K562 (cell line): ENCODE results near the gene KRTAP19-8. TPM values are rescaled to one million over a fixed set of nuclear protein-coding genes. Genes with fewer than 3 reads are reported as not detected.

Experiments used
- ATAC-seq: fragments of 200-7000 bp; cut with Tn5 transposase; 3 replicates; pipeline ENCODE4 v1.9.1; 2020; ENCODE audit warnings: moderate library complexity
- BruUV-seq: library from RNA; stranded (reverse); fragments of 400-500 nt; replicated peaks from 2 replicates; lab custom pipeline; 2021; lab: Mats Ljungman, UMichigan
- CTCF ChIA-PET: fragments of 300-600 bp; formaldehyde crosslinking; extraction: SDS; loops from one replicate; lab custom pipeline; 2021; ENCODE audit warnings: low intra/inter-chr PET ratio; lab: Yijun Ruan, JAX
- POLR2A ChIA-PET: fragments of 300-600, 350-650 bp; sonication (Branson Sonifier 250); formaldehyde crosslinking; extraction: SDS; loops from one replicate; lab custom pipeline; 2021; ENCODE audit warnings: antibody characterized with exemption, inconsistent platforms; lab: Yijun Ruan, JAX
- DNase-seq, 4 experiments: peaks; one replicate each; pipeline versions ENCODE4 v3.0.0 to v3.0.0-alpha.2; 2011 to 2018; ENCODE audit warnings: low spot score in 3 of 4, mixed read lengths in 3 of 4; ENCODE audit errors: extremely low read depth in 1 of 4
- FAIRE-seq: peaks from 2 replicates; lab custom pipeline; 2011; peaks lifted over from hg19 to GRCh38; lab: Jason Lieb, UNC
- H2AFZ ChIP-seq: 2 replicates; pipeline ENCODE4 v1.6.0; 2011; ENCODE audit warnings: low read depth, low read length, control low read depth, inconsistent platforms
- H3K27ac ChIP-seq: fragments of 200-600 bp; 3 replicates; pipeline ENCODE4 v1.8.0; 2011; ENCODE audit warnings: low read depth, mild to moderate bottlenecking, control low read depth, inconsistent platforms, low read length, moderate library complexity, mixed read lengths; ENCODE audit errors: extremely low read depth
- H3K27me3 ChIP-seq, 2 experiments: fragments of 300-600 bp in 1 of 2; 2 replicates in 1 of 2; 3 replicates in 1 of 2; pipeline versions ENCODE4 v1.6.0 to v1.8.0; 2011; ENCODE audit warnings: inconsistent platforms in 2 of 2, low read length in 2 of 2, mild to moderate bottlenecking in 1 of 2, mixed read lengths in 1 of 2, moderate library complexity in 1 of 2; ENCODE audit not compliant: control insufficient read depth in 2 of 2, insufficient read depth in 2 of 2
- H3K36me3 ChIP-seq: fragments of 300-600 bp; 3 replicates; pipeline ENCODE4 v1.8.0; 2011; ENCODE audit warnings: mild to moderate bottlenecking, low read length, inconsistent platforms; ENCODE audit not compliant: control insufficient read depth, insufficient read depth
- H3K4me1 ChIP-seq, 2 experiments: fragments of 200-600 bp in 1 of 2; replicated peaks in 1 of 2; 2 replicates in 1 of 2; 3 replicates in 1 of 2; pipeline versions ENCODE4 v1.5.1 to v1.8.0; 2011; ENCODE audit warnings: inconsistent platforms in 2 of 2, low read length in 2 of 2, mild to moderate bottlenecking in 1 of 2, mixed read lengths in 1 of 2, moderate library complexity in 1 of 2; ENCODE audit not compliant: control insufficient read depth in 2 of 2, insufficient read depth in 2 of 2
- H3K4me2 ChIP-seq: 2 replicates; pipeline ENCODE4 v1.6.1; 2011; ENCODE audit warnings: low read length, control low read depth, inconsistent platforms, mixed read lengths; ENCODE audit not compliant: insufficient read depth
- H3K4me3 ChIP-seq: fragments of 200-600 bp; sonication (generic), shearing (Covaris generic); 2 replicates; pipeline ENCODE4 v1.5.1; 2016; ENCODE audit warnings: control low read depth, inconsistent platforms
- H3K79me2 ChIP-seq: fragments of 200-600 bp; 3 replicates; pipeline ENCODE4 v1.8.0; 2011; ENCODE audit warnings: low read length, inconsistent platforms; ENCODE audit not compliant: control insufficient read depth, insufficient read depth
- H3K9ac ChIP-seq, 2 experiments: 2 replicates each; pipeline versions ENCODE4 v1.6.0 to v1.6.1; 2011; ENCODE audit warnings: low read depth in 2 of 2, low read length in 2 of 2, control low read depth in 1 of 2, inconsistent platforms in 1 of 2, mild to moderate bottlenecking in 1 of 2, mixed read lengths in 1 of 2; ENCODE audit not compliant: insufficient read depth in 1 of 2
- H3K9me1 ChIP-seq: one replicate; pipeline ENCODE4 v1.6.0; 2011; ENCODE audit warnings: inconsistent platforms, mild to moderate bottlenecking, low read length, moderate library complexity; ENCODE audit not compliant: control insufficient read depth, insufficient read depth
- H3K9me3 ChIP-seq: replicated peaks from 2 replicates; pipeline ENCODE4 v1.5.1; 2011; ENCODE audit warnings: low read depth, low read length, inconsistent platforms; ENCODE audit not compliant: control insufficient read depth, insufficient read depth
- H4K20me1 ChIP-seq: replicated peaks from 2 replicates; pipeline ENCODE4 v1.6.1; 2011; ENCODE audit warnings: low read length, inconsistent platforms, mixed read lengths; ENCODE audit not compliant: control insufficient read depth, insufficient read depth
- CBX1 ChIP-seq: sonication (generic); IDR thresholded peaks from 2 replicates; pipeline ENCODE4 v1.6.1; 2016; ENCODE audit warnings: antibody characterized with exemption, low read depth, mild to moderate bottlenecking
- GTF2E2 ChIP-seq: fragments of 200-800 bp; sonication (Bioruptor generic); IDR thresholded peaks from 2 replicates; pipeline ENCODE4 v1.6.1; 2016; ENCODE audit warnings: missing genetic modification characterization, missing compliant biosample characterization
- HDAC6 ChIP-seq: IDR thresholded peaks from 2 replicates; pipeline ENCODE4 v1.6.1; 2012; ENCODE audit warnings: low read depth, mild to moderate bottlenecking, control low read depth, inconsistent platforms, low read length, moderate library complexity
- KLF6 ChIP-seq: fragments of 250-450 bp; sonication (Bioruptor Pico); IDR thresholded peaks from 2 replicates; pipeline ENCODE4 v1.4.0; 2020; ENCODE audit warnings: mild to moderate bottlenecking, moderate library complexity, borderline replicate concordance
- NELFE ChIP-seq: IDR thresholded peaks from 2 replicates; pipeline ENCODE4 v1.6.1; 2011; ENCODE audit warnings: mild to moderate bottlenecking; ENCODE audit not compliant: insufficient read depth, insufficient read length
- NEUROD1 ChIP-seq: fragments of 150-350 bp; IDR thresholded peaks from 2 replicates; pipeline ENCODE4 v1.6.1; 2014; ENCODE audit warnings: borderline replicate concordance, low read length, low read depth; ENCODE audit not compliant: partially characterized antibody
- NR2F6 ChIP-seq: fragments of 450-650 bp; formaldehyde crosslinking; IDR thresholded peaks from 2 replicates; pipeline ENCODE4 v1.4.0; 2020; ENCODE audit warnings: mild to moderate bottlenecking
- SAFB ChIP-seq: fragments of 200-400 bp; formaldehyde crosslinking; IDR thresholded peaks from 2 replicates; pipeline ENCODE4 v1.6.1; 2017; ENCODE audit warnings: low read depth, low read length, borderline replicate concordance
- TAF7 ChIP-seq: fragments of 450-650 bp; IDR thresholded peaks from 2 replicates; pipeline ENCODE4 v1.6.1; 2016; ENCODE audit warnings: missing genetic modification characterization, missing compliant biosample characterization
- TRIM24 ChIP-seq, 2 experiments: fragments of 450-650 bp; IDR thresholded peaks; 2 replicates each; pipeline ENCODE4 v1.6.1; 2016
- ZNF174 ChIP-seq: fragments of 250-450 bp; sonication (Bioruptor Pico); IDR thresholded peaks from 2 replicates; pipeline ENCODE4 v1.4.0; 2020; ENCODE audit warnings: mild to moderate bottlenecking
- ZNF780A ChIP-seq: fragments of 250-450 bp; sonication (Bioruptor Pico); IDR thresholded peaks from 2 replicates; pipeline ENCODE4 v1.5.0; 2021; ENCODE audit warnings: mild to moderate bottlenecking
- WGBS: fragments of 100-300 bp; shearing (Covaris generic); methylation state at CpG from one replicate; pipeline ENCODE4 v1.1.6; 2016; ENCODE audit warnings: low coverage, mixed read lengths; ENCODE audit not compliant: insufficient coverage; ENCODE audit errors: missing lambda C conversion rate; 5-methylcytosine and 5-hydroxymethylcytosine counted together
- in situ Hi-C: fragments of 300-500 bp; cut with MboI; formaldehyde crosslinking; loops from 4 replicates; pipeline ENCODE4 v1.15.0; 2018; ENCODE audit warnings: inconsistent platforms, mixed read lengths
- intact Hi-C: fragments of 100-400 bp; cut with micrococcal nuclease; formaldehyde crosslinking; loops from 2 replicates; pipeline ENCODE4 v1.14.2; 2022
- polyA plus RNA-seq, 8 experiments: library from polyadenylated mRNA; depleted of rRNA in 4 of 8; stranded (reverse) in 5 of 8; unstranded in 3 of 8; fragments of >200 nt; fragmentation: Nextera tagmentation in 2 of 8; fragmentation: Illumina TruSeq in 1 of 8; extraction: Ambion mirVana in 2 of 8; extraction: Trizol in 1 of 8; gene quantifications; 2 replicates each; pipeline versions ENCODE4 v1.2.1 to v1.2.3, GENCODE V29; 2011 to 2014; ENCODE audit warnings: inconsistent platforms in 1 of 8, missing spikeins in 1 of 8
- total RNA-seq, 7 experiments: library from RNA; depleted of rRNA in 6 of 7; stranded (reverse); fragments of >200 nt in 6 of 7; fragmentation: Illumina TruSeq in 2 of 7; extraction: Trizol in 2 of 7; gene quantifications; 2 replicates each; pipeline versions ENCODE4 v1.2.1 to v1.2.3, GENCODE V29; 2011 to 2021; ENCODE audit warnings: low replicate concordance in 1 of 7
- TF ChIP-seq, protein P1 (sequence below), 2 experiments: fragments of 250-450 bp in 1 of 2; fragments of 450-650 bp in 1 of 2; sonication (Bioruptor Pico) in 1 of 2; IDR thresholded peaks; 2 replicates each; pipeline versions ENCODE4 v1.6.1 to v1.8.0; 2016 to 2021; ENCODE audit warnings: mild to moderate bottlenecking in 2 of 2, moderate library complexity in 2 of 2, missing compliant biosample characterization in 1 of 2, missing genetic modification characterization in 1 of 2
- TF ChIP-seq, protein P2 (sequence below): sonication (generic); formaldehyde crosslinking; IDR thresholded peaks from 2 replicates; pipeline ENCODE4 v1.8.1; 2023; ENCODE audit warnings: mild to moderate bottlenecking, missing genetic modification reagents

Gene KRTAP19-8
- total and polyA plus RNA-seq, 9 of the 15 experiments (the other 6 are each of a cell fraction or from before 2014, with no cell fraction given) = not detected

DNA sequence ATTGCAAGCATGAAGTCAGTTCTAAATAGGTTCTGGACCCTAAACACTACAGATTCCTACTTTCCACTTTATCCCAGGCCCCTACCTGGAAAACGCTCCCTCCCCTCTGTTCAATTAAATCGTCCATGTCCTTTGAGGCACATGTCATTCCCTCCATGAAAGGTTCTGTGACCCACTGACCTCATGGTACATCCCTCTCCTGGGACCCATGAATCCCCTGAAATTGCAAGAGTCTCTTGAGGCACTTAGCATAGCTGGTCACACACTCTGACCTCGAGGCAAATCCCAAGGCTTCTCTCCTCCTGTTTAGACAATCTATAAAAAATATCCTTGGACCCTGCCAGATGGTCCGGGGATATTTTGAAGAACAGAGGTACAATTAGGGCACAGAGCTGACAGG, 34.3 kb upstream of the KRTAP19-8 start:
- Histone ChIP-seq H3K79me2 (no peaks in the 10 kb centered on the region), H3K9me1 (no peaks in the 10 kb centered on the region), H3K9me3 (no peaks in the 10 kb centered on the region; the same call in 1 of the 2 replicates), H3K36me3 (no peaks in the 10 kb centered on the region), H3K27ac (no peak overlapping the region), H4K20me1 (no peaks in the 10 kb centered on the region), H3K4me2 (no peak overlapping the region), H3K4me1 (no peaks in the 10 kb centered on the region), H2AFZ (no peak overlapping the region), H3K4me3 (no peak overlapping the region), H3K27me3 (no peaks in the 10 kb centered on the region), H3K9ac (no peak overlapping the region)
- in situ Hi-C loops (no loop called here), intact Hi-C loops (no loop called here)
- CTCF ChIA-PET = no interaction called here
- ATAC-seq (no peak), DNase-seq (no peak), FAIRE-seq (no peak)
- TF ChIP-seq NEUROD1 = no peak
- no TSS peak for BruUV-seq
- WGBS = 0% methylated on average over 4 of the region's 4 CpGs
- POLR2A ChIA-PET = no interaction called here

DNA sequence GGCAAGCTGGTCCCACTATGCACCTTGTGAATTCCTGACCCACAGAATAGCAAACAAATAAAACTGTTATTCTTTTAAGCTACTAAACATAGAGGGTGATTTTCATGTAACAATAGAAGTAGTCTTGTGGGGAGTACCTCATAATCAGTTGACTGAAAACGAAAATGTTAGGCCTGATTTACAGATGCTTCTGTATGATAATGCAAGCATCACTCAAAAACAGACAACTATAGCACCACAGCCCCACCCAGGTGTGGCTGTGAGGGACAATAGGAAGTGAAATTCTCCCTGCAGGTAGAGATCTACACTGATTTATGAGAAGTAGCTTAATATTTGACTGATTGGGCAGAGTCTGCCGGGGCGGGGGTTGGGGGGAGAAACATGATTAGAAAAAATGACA, 26.5 kb upstream of the KRTAP19-8 start:
- no TSS peak for BruUV-seq
- TF ChIP-seq TRIM24 (IDR thresholded peaks at IDR 0.05) = no peak
- TF ChIP-seq SAFB = no peak
- TF ChIP-seq, protein P1, sequence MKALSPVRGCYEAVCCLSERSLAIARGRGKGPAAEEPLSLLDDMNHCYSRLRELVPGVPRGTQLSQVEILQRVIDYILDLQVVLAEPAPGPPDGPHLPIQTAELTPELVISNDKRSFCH (CRISPR knock-in tag; IDR thresholded peaks at IDR 0.05) = no peak
- TF ChIP-seq, protein P1 (tag; IDR thresholded peaks at IDR 0.05) = no peak
- TF ChIP-seq, protein P2, sequence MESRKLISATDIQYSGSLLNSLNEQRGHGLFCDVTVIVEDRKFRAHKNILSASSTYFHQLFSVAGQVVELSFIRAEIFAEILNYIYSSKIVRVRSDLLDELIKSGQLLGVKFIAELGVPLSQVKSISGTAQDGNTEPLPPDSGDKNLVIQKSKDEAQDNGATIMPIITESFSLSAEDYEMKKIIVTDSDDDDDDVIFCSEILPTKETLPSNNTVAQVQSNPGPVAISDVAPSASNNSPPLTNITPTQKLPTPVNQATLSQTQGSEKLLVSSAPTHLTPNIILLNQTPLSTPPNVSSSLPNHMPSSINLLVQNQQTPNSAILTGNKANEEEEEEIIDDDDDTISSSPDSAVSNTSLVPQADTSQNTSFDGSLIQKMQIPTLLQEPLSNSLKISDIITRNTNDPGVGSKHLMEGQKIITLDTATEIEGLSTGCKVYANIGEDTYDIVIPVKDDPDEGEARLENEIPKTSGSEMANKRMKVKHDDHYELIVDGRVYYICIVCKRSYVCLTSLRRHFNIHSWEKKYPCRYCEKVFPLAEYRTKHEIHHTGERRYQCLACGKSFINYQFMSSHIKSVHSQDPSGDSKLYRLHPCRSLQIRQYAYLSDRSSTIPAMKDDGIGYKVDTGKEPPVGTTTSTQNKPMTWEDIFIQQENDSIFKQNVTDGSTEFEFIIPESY (CRISPR knock-in tag) = no peak
- TF ChIP-seq CBX1 = no peak
- TF ChIP-seq NELFE = no peak
- TF ChIP-seq NR2F6 (CRISPR knock-in tag) = no peak
- no peak for TF ChIP-seq HDAC6
- no peak for TF ChIP-seq ZNF780A (CRISPR knock-in tag)
- no peak for TF ChIP-seq GTF2E2
- TF ChIP-seq KLF6 (CRISPR knock-in tag) = no peak
- no peak for TF ChIP-seq ZNF174
- TF ChIP-seq TAF7 (tag) = no peak

More for the DNA sequence above, 26.5 kb upstream of the KRTAP19-8 start:
- Histone ChIP-seq H4K20me1 (no peaks in the 10 kb centered on the region), H3K27me3 (no peaks in the 10 kb centered on the region), H3K79me2 (no peaks in the 10 kb centered on the region), H3K27ac (no peak overlapping the region), H3K4me3 (no peak overlapping the region), H3K4me2 (no peak overlapping the region), H2AFZ (no peak overlapping the region), H3K9me1 (no peaks in the 10 kb centered on the region), H3K9ac (no peak overlapping the region), H3K36me3 (no peaks in the 10 kb centered on the region), H3K9me3 (no peaks in the 10 kb centered on the region), H3K4me1 (no peaks in the 10 kb centered on the region)
- FAIRE-seq = no peak
- no peak for ATAC-seq
- intact Hi-C loops = no loop called here
- in situ Hi-C loops = no loop called here
- no peak for DNase-seq
- WGBS = 0% methylated on average over 3 of the region's 3 CpGs
- CTCF ChIA-PET = no interaction called here
- POLR2A ChIA-PET = no interaction called here
